B cell (primary cell): ENCODE results near the gene COL5A1.

ENCODE experiments used
- EZH2 ChIP-seq: IDR thresholded peaks from 2 replicates; pipeline ENCODE4 v1.6.1; 2012; ENCODE audit warnings: borderline replicate concordance, low read depth, mild to moderate bottlenecking, moderate library complexity, low read length; ENCODE audit not compliant: insufficient read depth, poor library complexity, severe bottlenecking
- TF ChIP-seq, protein P1 (sequence below): fragments of 200-600 bp; IDR thresholded peaks from one replicate; pipeline ENCODE4 v1.8.0; 2022; ENCODE audit warnings: antibody characterized with exemption, mild to moderate bottlenecking

DNA sequence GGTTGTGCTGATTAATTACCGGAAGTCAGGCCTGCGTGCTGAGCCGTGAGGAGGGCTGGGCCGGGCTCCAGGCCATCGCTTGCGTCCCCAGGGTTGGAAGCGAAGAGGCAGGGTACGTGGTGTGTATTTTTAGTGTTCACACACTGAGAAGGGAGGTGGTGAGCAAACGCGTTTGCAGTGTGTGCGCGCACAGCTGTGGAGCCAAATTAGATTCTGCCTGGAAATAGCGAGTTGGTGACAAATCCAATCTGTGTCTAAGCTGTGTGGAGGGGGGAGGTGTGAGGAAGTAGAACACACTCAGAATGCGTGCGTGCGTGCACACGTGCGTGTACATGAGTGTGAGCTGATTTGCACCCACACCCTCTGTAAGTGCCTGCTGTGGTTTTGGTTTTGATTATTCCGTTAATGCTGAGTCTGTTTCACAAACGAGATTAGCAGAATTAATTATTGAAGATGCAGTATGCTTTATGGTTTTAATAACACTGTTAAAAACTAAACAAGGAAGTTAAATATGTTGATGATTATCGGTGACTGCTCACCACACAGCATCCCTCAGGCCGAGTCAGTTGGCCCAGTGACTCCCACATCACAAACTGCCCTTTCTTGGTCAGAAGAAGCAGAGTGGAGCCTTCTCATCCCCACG lies 127.2 kb downstream of the COL5A1 start:
- TF ChIP-seq, protein P1, sequence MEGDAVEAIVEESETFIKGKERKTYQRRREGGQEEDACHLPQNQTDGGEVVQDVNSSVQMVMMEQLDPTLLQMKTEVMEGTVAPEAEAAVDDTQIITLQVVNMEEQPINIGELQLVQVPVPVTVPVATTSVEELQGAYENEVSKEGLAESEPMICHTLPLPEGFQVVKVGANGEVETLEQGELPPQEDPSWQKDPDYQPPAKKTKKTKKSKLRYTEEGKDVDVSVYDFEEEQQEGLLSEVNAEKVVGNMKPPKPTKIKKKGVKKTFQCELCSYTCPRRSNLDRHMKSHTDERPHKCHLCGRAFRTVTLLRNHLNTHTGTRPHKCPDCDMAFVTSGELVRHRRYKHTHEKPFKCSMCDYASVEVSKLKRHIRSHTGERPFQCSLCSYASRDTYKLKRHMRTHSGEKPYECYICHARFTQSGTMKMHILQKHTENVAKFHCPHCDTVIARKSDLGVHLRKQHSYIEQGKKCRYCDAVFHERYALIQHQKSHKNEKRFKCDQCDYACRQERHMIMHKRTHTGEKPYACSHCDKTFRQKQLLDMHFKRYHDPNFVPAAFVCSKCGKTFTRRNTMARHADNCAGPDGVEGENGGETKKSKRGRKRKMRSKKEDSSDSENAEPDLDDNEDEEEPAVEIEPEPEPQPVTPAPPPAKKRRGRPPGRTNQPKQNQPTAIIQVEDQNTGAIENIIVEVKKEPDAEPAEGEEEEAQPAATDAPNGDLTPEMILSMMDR, result no peak
- TF ChIP-seq EZH2, result no peak
